ENCODE results near the gene TAS1R2.

DNA sequence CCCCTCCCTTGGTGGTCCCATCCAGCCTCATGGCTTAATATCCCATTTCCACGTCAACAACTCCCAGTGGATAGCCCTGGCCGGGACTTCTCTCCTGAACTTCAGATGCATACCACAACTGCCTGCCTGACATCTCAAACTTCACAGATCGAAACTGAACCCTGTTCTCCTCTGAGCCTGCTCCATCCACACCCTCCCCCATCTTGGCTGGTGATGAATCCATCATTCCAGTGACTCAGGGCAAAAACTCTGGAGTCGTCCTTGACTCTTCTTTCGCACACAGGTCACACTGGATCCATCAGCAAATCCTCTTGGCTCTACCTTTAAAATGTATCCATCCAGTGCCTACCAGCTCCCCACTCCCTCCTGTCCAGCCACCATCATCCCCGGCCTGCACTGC lies 3.9 kb downstream of the TAS1R2 start:
- TF ChIP-seq, protein P1, sequence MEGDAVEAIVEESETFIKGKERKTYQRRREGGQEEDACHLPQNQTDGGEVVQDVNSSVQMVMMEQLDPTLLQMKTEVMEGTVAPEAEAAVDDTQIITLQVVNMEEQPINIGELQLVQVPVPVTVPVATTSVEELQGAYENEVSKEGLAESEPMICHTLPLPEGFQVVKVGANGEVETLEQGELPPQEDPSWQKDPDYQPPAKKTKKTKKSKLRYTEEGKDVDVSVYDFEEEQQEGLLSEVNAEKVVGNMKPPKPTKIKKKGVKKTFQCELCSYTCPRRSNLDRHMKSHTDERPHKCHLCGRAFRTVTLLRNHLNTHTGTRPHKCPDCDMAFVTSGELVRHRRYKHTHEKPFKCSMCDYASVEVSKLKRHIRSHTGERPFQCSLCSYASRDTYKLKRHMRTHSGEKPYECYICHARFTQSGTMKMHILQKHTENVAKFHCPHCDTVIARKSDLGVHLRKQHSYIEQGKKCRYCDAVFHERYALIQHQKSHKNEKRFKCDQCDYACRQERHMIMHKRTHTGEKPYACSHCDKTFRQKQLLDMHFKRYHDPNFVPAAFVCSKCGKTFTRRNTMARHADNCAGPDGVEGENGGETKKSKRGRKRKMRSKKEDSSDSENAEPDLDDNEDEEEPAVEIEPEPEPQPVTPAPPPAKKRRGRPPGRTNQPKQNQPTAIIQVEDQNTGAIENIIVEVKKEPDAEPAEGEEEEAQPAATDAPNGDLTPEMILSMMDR (IDR thresholded peaks at IDR 0.05): no peak
- TF ChIP-seq EZH2phosphoT487 (IDR thresholded peaks at IDR 0.05): no peak

Data from neural progenitor cell (in vitro differentiated cells).